ENCODE measurements around the gene MYCBPAP. TPM values are rescaled to one million over a fixed set of nuclear protein-coding genes. Genes with fewer than 3 reads are reported as not detected.
A peak's percentile ranks its signal among the peaks of the same experiment; 100 is the strongest.

MYCBPAP gene
- total RNA-seq, 1 donor from 2014 or later = 1.3 TPM

GRCh38 chr17:50558941-50559614, 50.8 kb downstream of the MYCBPAP start:
- no peak for TF ChIP-seq CTCF (IDR thresholded peaks at IDR 0.05)
- DNase-seq (peak; percentile 74), ATAC-seq (peak; percentile 5)
- Histone ChIP-seq H3K27me3 (peaks cover 57% of the 10 kb centered on the region), H3K36me3 (no peaks in the 10 kb centered on the region), H3K4me3 (peak overlapping the region; percentile 54), H3K4me1 (peaks cover 30% of the 10 kb centered on the region), H3K9me3 (no peaks in the 10 kb centered on the region), H3K27ac (no peak overlapping the region)
- intact Hi-C loops (cut with DNase I) = no loop called here

DNA sequence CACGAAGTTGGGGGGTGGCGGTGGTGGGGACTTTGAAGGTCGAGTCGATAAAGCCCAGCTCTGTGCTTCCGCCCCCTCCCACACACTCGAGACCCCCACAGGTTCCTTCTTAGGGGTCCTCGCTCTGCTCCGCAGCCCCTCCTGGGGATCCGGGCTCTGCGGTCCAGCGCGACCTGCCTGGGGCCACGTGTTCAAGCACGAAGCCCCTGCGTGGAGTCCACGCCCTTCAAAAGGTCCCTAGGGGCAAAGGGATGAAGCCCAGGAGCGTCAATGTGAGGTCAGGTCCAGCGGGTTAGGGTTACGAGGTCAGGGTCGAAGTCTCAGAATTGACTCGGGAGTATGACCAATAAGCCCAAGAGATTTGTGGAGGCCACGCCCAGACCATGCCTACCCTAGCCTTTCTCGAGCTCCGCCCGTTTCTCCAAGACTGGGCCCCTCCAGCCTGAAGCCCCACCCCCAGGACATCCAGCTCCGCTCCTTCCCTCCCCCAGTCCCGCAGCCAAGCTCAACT, 51.5 kb downstream of the MYCBPAP start:
- Histone ChIP-seq H3K27me3 (peaks cover 57% of the 10 kb centered on the region), H3K4me1 (peaks cover 30% of the 10 kb centered on the region), H3K4me3 (peak overlapping the region; percentile 54), H3K36me3 (no peaks in the 10 kb centered on the region), H3K9me3 (no peaks in the 10 kb centered on the region), H3K27ac (no peak overlapping the region)
- peak; percentile 43 for ATAC-seq
- intact Hi-C loops (cut with DNase I) = loop anchor here (5.0 kb wide), 2 partner anchors 63 to 133 kb away; no protein-coding TSS in a partner anchor
- TF ChIP-seq CTCF (IDR thresholded peaks at IDR 0.05) = no peak
- no peak for DNase-seq

DNA sequence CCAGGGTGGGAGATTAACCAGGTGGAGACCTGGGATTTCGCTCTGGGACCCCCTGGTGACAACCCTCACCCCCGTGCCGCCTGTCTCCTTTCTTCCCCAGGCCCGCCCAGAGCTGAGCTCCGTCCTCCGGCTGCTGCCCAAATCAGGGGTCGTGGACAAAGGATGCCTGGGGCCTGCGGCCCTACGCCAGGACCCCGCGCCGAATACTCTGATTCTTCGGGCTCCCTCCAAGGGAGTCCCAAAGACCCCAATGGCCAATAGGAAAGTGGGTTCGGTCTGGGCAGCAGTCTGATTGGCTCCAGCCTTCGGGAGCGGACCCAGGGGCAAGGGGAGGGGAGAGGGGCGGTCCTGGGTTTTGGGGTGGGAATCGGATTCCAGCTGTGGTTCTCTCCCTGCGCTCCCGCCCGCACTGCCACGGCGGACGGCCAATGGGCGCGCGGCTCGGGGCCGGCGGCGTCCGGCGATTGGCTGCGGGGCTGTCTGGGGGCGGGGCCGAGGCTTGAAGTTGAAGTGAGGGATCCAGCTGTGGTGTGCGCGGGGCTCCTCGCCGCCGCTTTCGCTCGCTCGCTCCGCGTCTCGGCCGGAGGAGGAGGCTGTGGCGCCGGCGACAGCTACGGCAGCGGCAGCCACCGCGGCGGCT, 52.1 kb downstream of the MYCBPAP start, which contains the start of gene CACNA1G:
CACNA1G (plus strand) TSS at position 531 of the 640 bp plus-strand sequence. CDS start 745 bp downstream, outside the sequence.
- TF ChIP-seq CTCF (IDR thresholded peaks at IDR 0.05) = no peak
- H3K9me3 ChIP-seq = no peaks in the 10 kb centered on the region
- peak; percentile 88 for ATAC-seq
- H3K4me1 ChIP-seq = peaks cover 30% of the 10 kb centered on the region
- peak within 1 kb of the TSS; percentile 54 for H3K4me3 ChIP-seq
- peaks cover 60% of the 10 kb centered on the region for H3K27me3 ChIP-seq
- intact Hi-C loops (cut with DNase I) = loop anchor here (5.0 kb wide), 2 partner anchors 62 to 132 kb away; no protein-coding TSS in a partner anchor
- peak; percentile 92 for DNase-seq
- H3K36me3 ChIP-seq = no peaks in the 10 kb centered on the region
- no peak within 1 kb of the TSS for H3K27ac ChIP-seq

GRCh38 chr17:50560931-50561745, 52.9 kb downstream of the MYCBPAP start:
- DNase-seq = no peak
- Histone ChIP-seq H3K27ac (no peak overlapping the region), H3K27me3 (peaks cover 63% of the 10 kb centered on the region), H3K4me3 (peak overlapping the region; percentile 54), H3K36me3 (no peaks in the 10 kb centered on the region), H3K9me3 (no peaks in the 10 kb centered on the region), H3K4me1 (peaks cover 30% of the 10 kb centered on the region)
- no peak for ATAC-seq
- no peak for TF ChIP-seq CTCF (IDR thresholded peaks at IDR 0.05)
- intact Hi-C loops (cut with DNase I) = loop anchor here (5.0 kb wide), 2 partner anchors 61 to 131 kb away; no protein-coding TSS in a partner anchor

- H3K4me3 ChIP-seq = no peak overlapping the region
- TF ChIP-seq CTCF (IDR thresholded peaks at IDR 0.05) = no peak
Observed at GRCh38 chr17:50561746-50562141, 53.5 kb downstream of the MYCBPAP start.

More at GRCh38 chr17:50561746-50562141, 53.5 kb downstream of the MYCBPAP start:
- no peak overlapping the region for H3K27ac ChIP-seq
- peaks cover 63% of the 10 kb centered on the region for H3K27me3 ChIP-seq
- no peaks in the 10 kb centered on the region for H3K9me3 ChIP-seq
- no peaks in the 10 kb centered on the region for H3K36me3 ChIP-seq
- ATAC-seq (no peak), DNase-seq (no peak)
- intact Hi-C loops (cut with DNase I) = loop anchor here (5.0 kb wide), 2 partner anchors 61 to 131 kb away; no protein-coding TSS in a partner anchor
- peaks cover 30% of the 10 kb centered on the region for H3K4me1 ChIP-seq

Measured in upper lobe of right lung (tissue), 1 donor.